B cell (primary cell): Measurements from ENCODE around the gene MAPK8IP2. TPM values are rescaled to one million over a fixed set of nuclear protein-coding genes. Genes with fewer than 3 reads are reported as not detected.

Experiments used
- ATAC-seq: fragments of 200-7000 bp; cut with Tn5 transposase; one replicate; pipeline ENCODE4 v1.10.0; 2021; ENCODE audit warnings: low read depth, mild to moderate bottlenecking, moderate number of reproducible peaks, moderate library complexity
- CTCF ChIA-PET: fragments of 350-600 bp; sonication (Branson Sonifier 250); formaldehyde crosslinking; loops from one replicate; lab custom pipeline; 2021; ENCODE audit warnings: antibody characterized with exemption, inconsistent platforms; lab: Charles Lee
- POLR2A ChIA-PET: fragments of 350-600 bp; sonication (Branson Sonifier 250); formaldehyde crosslinking; loops from one replicate; lab custom pipeline; 2021; ENCODE audit warnings: antibody characterized with exemption; lab: Charles Lee
- DNase-seq: peaks from one replicate; pipeline ENCODE4 v3.0.0; 2013
- H2AFZ ChIP-seq: 2 replicates; pipeline ENCODE4 v1.6.1; 2012; ENCODE audit warnings: mild to moderate bottlenecking, low read depth, low read length; ENCODE audit not compliant: insufficient read depth, poor library complexity, severe bottlenecking
- H3K27ac ChIP-seq, 2 donors: 1 replicate in 1 of 2; 2 replicates in 1 of 2; pipeline ENCODE4 v1.5.1; 2012 to 2013; ENCODE audit warnings: low read length in 2 of 2, mild to moderate bottlenecking in 2 of 2, moderate library complexity in 1 of 2
- H3K27me3 ChIP-seq, 4 experiments: fragments of 200-600 bp in 1 of 4; sonication (generic) in 1 of 4; replicated peaks in 1 of 4; 1 replicate in 2 of 4; 2 replicates in 2 of 4; pipeline versions ENCODE4 v1.6.1 to v1.7.0; 2013 to 2016; ENCODE audit warnings: low read length in 3 of 4, mild to moderate bottlenecking in 2 of 4, mixed read lengths in 1 of 4, moderate library complexity in 1 of 4; ENCODE audit not compliant: insufficient read depth in 4 of 4, control insufficient read depth in 3 of 4; ENCODE audit errors: control extremely low read depth in 1 of 4
- H3K36me3 ChIP-seq, 2 experiments: replicated peaks in 1 of 2; 1 replicate in 1 of 2; 2 replicates in 1 of 2; pipeline versions ENCODE4 v1.6.1 to v1.7.1; 2013; ENCODE audit warnings: low read length in 1 of 2; ENCODE audit not compliant: insufficient read depth in 2 of 2, control insufficient read depth in 1 of 2; ENCODE audit errors: control extremely low read depth in 1 of 2, extremely low read depth in 1 of 2
- H3K4me1 ChIP-seq, 2 donors: fragments of 200-600 bp in 1 of 2; sonication (generic) in 1 of 2; 1 replicate in 1 of 2; 2 replicates in 1 of 2; pipeline versions ENCODE4 v1.5.1 to v1.6.1; 2013 to 2017; ENCODE audit warnings: low read length in 2 of 2; ENCODE audit not compliant: control insufficient read depth in 2 of 2, insufficient read depth in 2 of 2
- H3K4me2 ChIP-seq: replicated peaks from 2 replicates; pipeline ENCODE3; 2012; ENCODE audit warnings: mild to moderate bottlenecking, low read depth, low read length; ENCODE audit not compliant: poor library complexity, severe bottlenecking
- H3K4me3 ChIP-seq, 5 experiments: fragments of 200-600 bp in 1 of 5; sonication (generic) in 1 of 5; 1 replicate in 3 of 5; 2 replicates in 2 of 5; pipeline versions ENCODE4 v1.5.1 to v1.7.0; 2011 to 2016; ENCODE audit warnings: low read length in 4 of 5, mild to moderate bottlenecking in 4 of 5, low read depth in 2 of 5, control low read depth in 1 of 5, moderate library complexity in 1 of 5; ENCODE audit not compliant: insufficient read depth in 1 of 5; ENCODE audit errors: control extremely low read depth in 1 of 5, extremely low read depth in 1 of 5
- H3K79me2 ChIP-seq: fragments of 200-600 bp; sonication (generic); one replicate; pipeline ENCODE4 v1.6.0; 2016; ENCODE audit warnings: low read length; ENCODE audit not compliant: control insufficient read depth, insufficient read depth
- H3K9ac ChIP-seq: fragments of 200-600 bp; sonication (generic); 2 replicates; pipeline ENCODE4 v1.6.1; 2017; ENCODE audit warnings: mild to moderate bottlenecking, low read length, moderate library complexity
- H3K9me3 ChIP-seq, 3 donors: one replicate each; pipeline versions ENCODE4 v1.6.1 to v1.7.1; 2013; ENCODE audit warnings: low read length in 2 of 3; ENCODE audit not compliant: control insufficient read depth in 2 of 3, insufficient read depth in 1 of 3; ENCODE audit errors: control extremely low read depth in 1 of 3
- H4K20me1 ChIP-seq: 2 replicates; pipeline ENCODE4 v1.6.0; 2012; ENCODE audit warnings: mild to moderate bottlenecking, low read length; ENCODE audit not compliant: insufficient read depth, control insufficient read depth, poor library complexity, severe bottlenecking
- H3K27ac Mint-ChIP-seq: one replicate; pipeline ENCODE4 v1.8.0; 2021; ENCODE audit warnings: mixed read lengths
- H3K27me3 Mint-ChIP-seq: one replicate; pipeline ENCODE4 v1.8.0; 2021; ENCODE audit warnings: mixed read lengths
- H3K4me1 Mint-ChIP-seq: one replicate; pipeline ENCODE4 v1.8.0; 2021; ENCODE audit warnings: mixed read lengths
- H3K4me3 Mint-ChIP-seq: one replicate; pipeline ENCODE4 v1.8.0; 2021; ENCODE audit warnings: mixed read lengths
- H3K9me3 Mint-ChIP-seq: one replicate; pipeline ENCODE4 v1.8.0; 2022; ENCODE audit warnings: mixed read lengths; ENCODE audit not compliant: insufficient read depth
- CTCF ChIP-seq: fragments of 200-600 bp; IDR thresholded peaks from one replicate; pipeline ENCODE4 v1.8.0; 2022; ENCODE audit warnings: antibody characterized with exemption, mild to moderate bottlenecking
- EZH2 ChIP-seq: IDR thresholded peaks from 2 replicates; pipeline ENCODE4 v1.6.1; 2012; ENCODE audit warnings: borderline replicate concordance, low read depth, mild to moderate bottlenecking, moderate library complexity, low read length; ENCODE audit not compliant: insufficient read depth, poor library complexity, severe bottlenecking
- WGBS: methylation state at CpG from one replicate; pipeline ENCODE4 v1.1.5; 2013; ENCODE audit warnings: missing lambda C conversion rate; ENCODE audit not compliant: insufficient coverage; 5-methylcytosine and 5-hydroxymethylcytosine counted together
- intact Hi-C: fragments of 100-400 bp; cut with micrococcal nuclease; formaldehyde crosslinking; loops from one replicate; pipeline ENCODE4 v1.10.0; 2022
- polyA plus RNA-seq: library from polyadenylated mRNA; depleted of rRNA; stranded (reverse); fragments of >200 nt; gene quantifications from 2 replicates; pipeline ENCODE4 v1.2.3, GENCODE V29; 2012
- total RNA-seq, 2 donors: library from RNA; stranded (reverse); fragments of 120-200 nt in 1 of 2; gene quantifications; 1 replicate in 1 of 2; 2 replicates in 1 of 2; pipeline versions ENCODE4 v1.2.3 to v1.2.4, GENCODE V29; 2013 to 2022

The MAPK8IP2 gene
- total and polyA plus RNA-seq, 2 donors (not counting 1 experiment from before 2014, with no cell fraction given) = 0.19 to 0.39 TPM

- intact Hi-C loops = no loop called here
- Histone ChIP-seq H2AFZ (no peak overlapping the region), H3K9ac (no peak overlapping the region), H4K20me1 (no peaks in the 10 kb centered on the region), H3K36me3 (peaks cover 0 to 23% of the 10 kb centered on the region in 2 experiments), H3K4me3 (no peak overlapping the region), H3K79me2 (no peaks in the 10 kb centered on the region), H3K4me1 (peaks cover 0 to 11% of the 10 kb centered on the region in 2 donors), H3K9me3 (no peaks in the 10 kb centered on the region), H3K27me3 (no peaks in the 10 kb centered on the region), H3K27ac (no peak overlapping the region), H3K4me2 (no peak overlapping the region)
- DNase-seq (no peak), ATAC-seq (no peak)
- WGBS = 92% methylated on average over 7 of the region's 8 CpGs
- Mint-ChIP-seq H3K9me3 (no peaks in the 10 kb centered on the region), H3K27me3 (no peaks in the 10 kb centered on the region), H3K27ac (no peak overlapping the region), H3K4me3 (no peak overlapping the region), H3K4me1 (peaks cover 14% of the 10 kb centered on the region)
- ChIA-PET POLR2A (interaction anchor here (0.9 kb wide), 1 partner anchor 43 kb away, joined by 3 read pairs; the partner anchor contains the start of gene SCO2), CTCF (interaction anchor here (1.0 to 1.4 kb wide), 3 partner anchors 21 to 52 kb away, joined by 3 to 4 read pairs (median 3); no protein-coding TSS in a partner anchor)
- TF ChIP-seq CTCF = no peak
- TF ChIP-seq EZH2 = no peak
These were observed 31.5 kb upstream of the MAPK8IP2 start for GRCh38 chr22:50569041-50569459.

- Histone ChIP-seq H2AFZ (no peak overlapping the region), H3K9me3 (no peaks in the 10 kb centered on the region), H3K27ac (no peak overlapping the region), H3K4me2 (peak overlapping the region; percentile 22), H4K20me1 (no peaks in the 10 kb centered on the region), H3K27me3 (no peaks in the 10 kb centered on the region), H3K4me3 (no peak overlapping the region), H3K4me1 (peaks cover 0 to 11% of the 10 kb centered on the region in 2 donors), H3K36me3 (peaks cover 0 to 23% of the 10 kb centered on the region in 2 experiments), H3K9ac (no peak overlapping the region), H3K79me2 (no peaks in the 10 kb centered on the region)
- 87% methylated on average over 12 of the region's 13 CpGs for WGBS
- H3K9me3 Mint-ChIP-seq = no peaks in the 10 kb centered on the region
- no peak for TF ChIP-seq CTCF
- TF ChIP-seq EZH2 = no peak
- ChIA-PET CTCF (interaction anchor here (1.0 to 1.4 kb wide), 2 partner anchors 44 to 51 kb away, joined by 3 to 4 read pairs; no protein-coding TSS in a partner anchor), POLR2A (interaction anchor here (0.9 to 1.0 kb wide), 2 partner anchors 44 to 51 kb away, joined by 3 to 4 read pairs; partner anchors contain the start of gene SCO2)
- H3K4me1 Mint-ChIP-seq = peaks cover 14% of the 10 kb centered on the region
- ATAC-seq (no peak), DNase-seq (no peak)
- no peaks in the 10 kb centered on the region for H3K27me3 Mint-ChIP-seq
- no peak overlapping the region for H3K27ac Mint-ChIP-seq
- no peak overlapping the region for H3K4me3 Mint-ChIP-seq
- intact Hi-C loops = no loop called here
These were observed 30.6 kb upstream of the MAPK8IP2 start for GRCh38 chr22:50569896-50570535.
